OCI-LY7 (cell line): Measurements from ENCODE around the gene FAM3D. TPM values are rescaled to one million over a fixed set of nuclear protein-coding genes. Genes with fewer than 3 reads are reported as not detected.

Experiments used
- BruUV-seq: library from RNA; stranded (reverse); fragments of 400-500 nt; replicated peaks from 2 replicates; lab custom pipeline; 2021; lab: Mats Ljungman, UMichigan
- CTCF ChIA-PET: fragments of 300-600 bp; sonication (Branson Sonifier 250); formaldehyde crosslinking; loops from one replicate; lab custom pipeline; 2022; ENCODE audit warnings: antibody characterized with exemption; ENCODE audit not compliant: unreplicated experiment; lab: Charles Lee
- POLR2A ChIA-PET: fragments of 300-600 bp; sonication (Branson Sonifier 250); formaldehyde crosslinking; loops from one replicate; lab custom pipeline; 2022; ENCODE audit warnings: antibody characterized with exemption; lab: Charles Lee
- DNase-seq: peaks from one replicate; pipeline ENCODE4 v3.0.0-alpha.2; 2015; ENCODE audit warnings: low spot score
- H2AFZ ChIP-seq: fragments of 200-600 bp; sonication (generic), shearing (Covaris generic); 2 replicates; pipeline ENCODE4 v1.6.1; 2014; ENCODE audit warnings: mild to moderate bottlenecking, antibody characterized with exemption, low read length, moderate library complexity
- H3K27ac ChIP-seq: fragments of 200-600 bp; sonication (generic); 2 replicates; pipeline ENCODE4 v1.5.1; 2014; ENCODE audit warnings: mixed run types, low read depth, mild to moderate bottlenecking, moderate library complexity, low read length, inconsistent platforms; ENCODE audit not compliant: poor library complexity, severe bottlenecking
- H3K36me3 ChIP-seq: fragments of 200-600 bp; sonication (generic); 2 replicates; pipeline ENCODE4 v1.6.1; 2014; ENCODE audit warnings: mild to moderate bottlenecking, antibody characterized with exemption, low read length, moderate library complexity, mixed read lengths; ENCODE audit not compliant: insufficient read depth
- H3K4me1 ChIP-seq: fragments of 200-600 bp; sonication (generic); 2 replicates; pipeline ENCODE4 v1.5.1; 2014; ENCODE audit warnings: mild to moderate bottlenecking, low read length; ENCODE audit not compliant: insufficient read depth, poor library complexity, severe bottlenecking
- H3K4me2 ChIP-seq: fragments of 200-600 bp; sonication (generic); 2 replicates; pipeline ENCODE4 v1.6.1; 2014; ENCODE audit warnings: mild to moderate bottlenecking, low read length
- H3K4me3 ChIP-seq: fragments of 200-600 bp; sonication (generic); 2 replicates; pipeline ENCODE4 v1.5.1; 2014; ENCODE audit warnings: mild to moderate bottlenecking, low read depth, low read length; ENCODE audit not compliant: poor library complexity, severe bottlenecking
- H3K79me2 ChIP-seq: fragments of 200-600 bp; sonication (generic); 2 replicates; pipeline ENCODE4 v1.6.1; 2016; ENCODE audit warnings: low read depth, mild to moderate bottlenecking, low read length, moderate library complexity, mixed read lengths; ENCODE audit not compliant: insufficient read depth
- H3K9me2 ChIP-seq: fragments of 200-600 bp; sonication (generic); 2 replicates; pipeline ENCODE4 v1.6.1; 2016; ENCODE audit warnings: mild to moderate bottlenecking, low read length, mixed read lengths; ENCODE audit not compliant: insufficient read depth
- H3K9me3 ChIP-seq: fragments of 200-600 bp; sonication (generic); 2 replicates; pipeline ENCODE4 v1.6.1; 2014; ENCODE audit warnings: mild to moderate bottlenecking, mixed run types, low read length, mixed read lengths
- H4K20me1 ChIP-seq: fragments of 200-600 bp; sonication (generic); 2 replicates; pipeline ENCODE4 v1.6.1; 2014; ENCODE audit warnings: mild to moderate bottlenecking, antibody characterized with exemption, low read length, moderate library complexity, mixed read lengths; ENCODE audit not compliant: insufficient read depth
- CTCF ChIP-seq: fragments of 200-600 bp; sonication (generic); conservative IDR thresholded peaks from 2 replicates; pipeline ENCODE4 v1.5.1; 2014; ENCODE audit warnings: mild to moderate bottlenecking, antibody characterized with exemption, low read length, moderate library complexity, mixed read lengths
- EZH2phosphoT487 ChIP-seq: fragments of 200-600 bp; sonication (generic); IDR thresholded peaks from 2 replicates; pipeline ENCODE4 v1.6.1; 2018; ENCODE audit warnings: low read depth, borderline replicate concordance, mild to moderate bottlenecking, mixed run types, antibody characterized with exemption, low read length, moderate library complexity, mixed read lengths
- intact Hi-C: fragments of 100-400 bp; cut with micrococcal nuclease; formaldehyde crosslinking; loops from one replicate; pipeline ENCODE4 v1.10.0; 2022; ENCODE audit not compliant: unreplicated experiment
- total RNA-seq, 2 experiments: library from RNA; depleted of rRNA in 1 of 2; stranded (reverse); fragments of >200 nt in 1 of 2; shearing (Covaris generic) in 1 of 2; gene quantifications; 2 replicates each; pipeline ENCODE4 v1.2.3, GENCODE V29; 2014 to 2022

FAM3D gene
- total RNA-seq, 2 experiments from 2014 or later: not detected

GRCh38 chr3:58654466-58654865, 12.1 kb downstream of the FAM3D start:
- CTCF ChIA-PET: no interaction called here
- H3K4me1 ChIP-seq: no peaks in the 10 kb centered on the region
- H4K20me1 ChIP-seq: no peaks in the 10 kb centered on the region
- BruUV-seq: no TSS peak
- H3K9me3 ChIP-seq: no peaks in the 10 kb centered on the region
- H2AFZ ChIP-seq: no peak overlapping the region
- POLR2A ChIA-PET: no interaction called here
- no peaks in the 10 kb centered on the region for H3K9me2 ChIP-seq
- H3K27ac ChIP-seq: no peak overlapping the region
- intact Hi-C loops: no loop called here
- H3K4me2 ChIP-seq: no peak overlapping the region
- DNase-seq: no peak
- TF ChIP-seq CTCF (no peak), EZH2phosphoT487 (no peak)
- no peaks in the 10 kb centered on the region for H3K79me2 ChIP-seq
- no peak overlapping the region for H3K4me3 ChIP-seq
- no peaks in the 10 kb centered on the region for H3K36me3 ChIP-seq

GRCh38 chr3:58652624-58653023, 13.9 kb downstream of the FAM3D start:
- no peaks in the 10 kb centered on the region for H3K9me2 ChIP-seq
- no peaks in the 10 kb centered on the region for H3K4me1 ChIP-seq
- intact Hi-C loops: no loop called here
- no peak for DNase-seq
- no peak overlapping the region for H2AFZ ChIP-seq
- POLR2A ChIA-PET: no interaction called here
- no peaks in the 10 kb centered on the region for H4K20me1 ChIP-seq
- H3K79me2 ChIP-seq: no peaks in the 10 kb centered on the region
- no peak overlapping the region for H3K4me3 ChIP-seq
- H3K9me3 ChIP-seq: no peaks in the 10 kb centered on the region
- no peak for TF ChIP-seq EZH2phosphoT487
- no peak overlapping the region for H3K4me2 ChIP-seq
- H3K36me3 ChIP-seq: no peaks in the 10 kb centered on the region
- CTCF ChIA-PET: no interaction called here
- BruUV-seq: no TSS peak
- no peak overlapping the region for H3K27ac ChIP-seq

DNA sequence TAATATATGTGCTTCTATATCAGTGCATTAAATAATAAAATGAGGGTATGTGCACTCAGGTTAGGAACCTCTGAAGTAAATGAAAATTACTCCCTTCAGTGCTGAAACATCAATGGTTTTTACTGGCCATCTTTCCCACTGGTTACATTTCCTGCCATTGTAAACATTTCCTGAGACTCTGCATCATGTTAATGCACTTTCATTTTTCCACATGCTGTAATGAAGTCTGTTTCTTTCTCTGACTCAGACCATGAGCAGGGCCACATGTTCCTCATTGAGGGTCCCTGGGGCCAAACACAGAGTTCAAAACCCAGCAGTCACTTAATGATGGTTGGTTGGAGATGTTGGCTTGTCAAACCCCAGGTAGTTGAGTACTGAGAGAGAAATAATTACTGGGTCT, 15.3 kb downstream of the FAM3D start:
- CTCF ChIA-PET: no interaction called here

More for the DNA sequence above, 15.3 kb downstream of the FAM3D start:
- Histone ChIP-seq H3K4me3 (no peak overlapping the region), H2AFZ (no peak overlapping the region), H3K4me1 (no peaks in the 10 kb centered on the region), H3K9me3 (no peaks in the 10 kb centered on the region), H3K36me3 (no peaks in the 10 kb centered on the region), H3K9me2 (no peaks in the 10 kb centered on the region), H3K79me2 (no peaks in the 10 kb centered on the region), H3K27ac (no peak overlapping the region), H3K4me2 (no peak overlapping the region), H4K20me1 (no peaks in the 10 kb centered on the region)
- BruUV-seq: no TSS peak
- POLR2A ChIA-PET: no interaction called here
- TF ChIP-seq EZH2phosphoT487 (no peak), CTCF (no peak)
- intact Hi-C loops: no loop called here
- no peak for DNase-seq
